GM06990 (cell line): Measurements from ENCODE around the gene SPATA2L.
"Not testable (repeated sequence)": the region's sequence is repeated elsewhere in the genome, so short reads cannot be mapped to it uniquely, and the experiment has no call there.

Experiments
- DNase-seq: peaks from one replicate; pipeline ENCODE4 v3.0.0-alpha.2; 2011; ENCODE audit not compliant: insufficient read length; ENCODE audit errors: extremely low read depth
- H3K27me3 ChIP-seq: replicated peaks from 2 replicates; pipeline ENCODE4 v1.6.0; 2011; ENCODE audit warnings: low read length; ENCODE audit not compliant: control insufficient read depth, insufficient read depth
- H3K36me3 ChIP-seq: 2 replicates; pipeline ENCODE4 v1.5.1; 2011; ENCODE audit warnings: low read length; ENCODE audit not compliant: control insufficient read depth, insufficient read depth
- H3K4me3 ChIP-seq: replicated peaks from 2 replicates; pipeline ENCODE4 v1.5.1; 2011; ENCODE audit warnings: low read depth, mild to moderate bottlenecking, control low read depth, low read length
- TF ChIP-seq, protein P1 (sequence below): IDR thresholded peaks from 2 replicates; pipeline ENCODE4 v1.5.1; 2011; ENCODE audit warnings: low read length, control low read depth, mild to moderate bottlenecking, inconsistent platforms; ENCODE audit not compliant: insufficient read depth, poor library complexity, severe bottlenecking

The SPATA2L gene

DNA sequence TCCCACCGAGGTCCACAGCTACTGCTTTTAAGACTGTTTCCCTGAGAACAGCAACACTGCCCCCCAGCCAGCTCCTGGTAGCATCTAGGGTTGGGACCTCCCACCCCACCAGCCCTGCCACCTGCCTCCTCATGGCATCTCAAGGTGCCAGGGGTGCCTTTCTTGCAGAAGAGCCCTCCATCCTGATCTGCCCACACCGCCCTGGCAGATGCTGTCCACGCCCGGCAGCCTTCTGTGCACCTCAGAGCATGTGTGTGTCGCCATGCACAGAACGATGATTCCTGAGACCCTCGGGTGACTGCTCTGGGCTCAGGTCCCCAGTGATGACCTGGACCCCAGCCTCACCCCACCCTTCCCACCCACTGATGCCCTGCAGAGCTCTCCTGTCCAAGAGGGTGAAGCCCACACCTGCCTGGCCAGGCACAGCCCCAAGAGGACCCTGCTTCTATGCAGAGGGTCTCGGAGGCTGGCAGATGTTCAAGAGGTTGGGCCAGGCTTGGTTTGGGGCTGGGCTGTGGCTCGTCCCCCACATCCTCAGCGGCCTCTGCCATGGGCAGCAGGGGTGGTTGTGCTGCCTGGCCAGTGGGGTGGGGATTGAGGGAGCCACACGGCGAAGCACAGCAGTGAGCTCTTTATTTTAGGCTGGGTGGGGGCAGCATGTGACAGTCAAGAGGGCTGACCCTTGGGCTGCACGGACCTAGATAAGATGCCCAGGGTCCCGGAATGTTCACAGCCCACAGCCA, 5.2 kb upstream of the SPATA2L start:
- no peaks in the 10 kb centered on the region for H3K27me3 ChIP-seq
- no peaks in the 10 kb centered on the region for H3K36me3 ChIP-seq
- DNase-seq, result no peak
- no peak overlapping the region for H3K4me3 ChIP-seq
- TF ChIP-seq, protein P1, sequence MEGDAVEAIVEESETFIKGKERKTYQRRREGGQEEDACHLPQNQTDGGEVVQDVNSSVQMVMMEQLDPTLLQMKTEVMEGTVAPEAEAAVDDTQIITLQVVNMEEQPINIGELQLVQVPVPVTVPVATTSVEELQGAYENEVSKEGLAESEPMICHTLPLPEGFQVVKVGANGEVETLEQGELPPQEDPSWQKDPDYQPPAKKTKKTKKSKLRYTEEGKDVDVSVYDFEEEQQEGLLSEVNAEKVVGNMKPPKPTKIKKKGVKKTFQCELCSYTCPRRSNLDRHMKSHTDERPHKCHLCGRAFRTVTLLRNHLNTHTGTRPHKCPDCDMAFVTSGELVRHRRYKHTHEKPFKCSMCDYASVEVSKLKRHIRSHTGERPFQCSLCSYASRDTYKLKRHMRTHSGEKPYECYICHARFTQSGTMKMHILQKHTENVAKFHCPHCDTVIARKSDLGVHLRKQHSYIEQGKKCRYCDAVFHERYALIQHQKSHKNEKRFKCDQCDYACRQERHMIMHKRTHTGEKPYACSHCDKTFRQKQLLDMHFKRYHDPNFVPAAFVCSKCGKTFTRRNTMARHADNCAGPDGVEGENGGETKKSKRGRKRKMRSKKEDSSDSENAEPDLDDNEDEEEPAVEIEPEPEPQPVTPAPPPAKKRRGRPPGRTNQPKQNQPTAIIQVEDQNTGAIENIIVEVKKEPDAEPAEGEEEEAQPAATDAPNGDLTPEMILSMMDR, result no peak

DNA sequence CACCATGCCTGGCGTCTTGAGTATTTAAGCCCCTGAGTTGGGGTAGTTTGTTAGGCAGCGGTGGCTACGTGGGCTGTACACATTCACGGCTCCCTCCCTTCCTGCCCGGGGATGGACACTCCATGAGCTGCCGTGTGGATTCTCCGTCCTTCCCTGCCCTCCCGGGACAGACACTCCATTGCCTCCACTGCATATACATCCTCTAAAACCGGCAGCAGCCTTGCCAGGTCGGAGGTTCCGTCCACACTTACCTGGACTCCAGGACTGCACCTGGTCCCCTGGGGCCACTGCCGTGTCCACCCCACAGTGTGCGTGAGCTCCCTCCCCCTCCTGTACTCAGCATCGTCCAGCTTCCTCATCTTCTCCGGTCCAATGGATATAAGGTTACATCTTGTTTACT, 3.5 kb upstream of the SPATA2L start:
- H3K27me3 ChIP-seq, result no peaks in the 10 kb centered on the region
- no peaks in the 10 kb centered on the region for H3K36me3 ChIP-seq
- no peak for DNase-seq
- TF ChIP-seq, protein P1, result no peak
- no peak overlapping the region for H3K4me3 ChIP-seq

DNA sequence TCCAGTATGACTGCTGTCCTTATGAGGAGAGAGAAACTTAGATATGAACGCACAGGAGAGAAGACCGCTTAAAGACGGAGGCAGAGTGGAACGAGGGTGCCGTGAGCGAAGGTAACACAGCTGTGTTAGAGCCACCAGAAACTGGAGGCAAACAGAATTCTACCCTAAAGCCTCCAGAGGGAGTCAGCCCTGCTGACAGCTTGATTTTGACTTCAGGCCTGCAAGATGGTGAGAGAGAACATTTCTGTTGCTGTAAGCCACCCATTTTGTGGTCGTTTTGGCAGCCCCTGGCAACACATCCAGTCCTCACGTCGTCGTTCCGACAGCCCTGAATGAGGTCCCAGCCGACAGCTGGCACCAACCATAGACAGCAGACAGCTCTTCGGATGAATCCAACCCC, 2.8 kb upstream of the SPATA2L start:
- Histone ChIP-seq H3K4me3 (no peak overlapping the region), H3K27me3 (no peaks in the 10 kb centered on the region), H3K36me3 (no peaks in the 10 kb centered on the region)
- TF ChIP-seq, protein P1, result no peak
- DNase-seq, result no peak

DNA sequence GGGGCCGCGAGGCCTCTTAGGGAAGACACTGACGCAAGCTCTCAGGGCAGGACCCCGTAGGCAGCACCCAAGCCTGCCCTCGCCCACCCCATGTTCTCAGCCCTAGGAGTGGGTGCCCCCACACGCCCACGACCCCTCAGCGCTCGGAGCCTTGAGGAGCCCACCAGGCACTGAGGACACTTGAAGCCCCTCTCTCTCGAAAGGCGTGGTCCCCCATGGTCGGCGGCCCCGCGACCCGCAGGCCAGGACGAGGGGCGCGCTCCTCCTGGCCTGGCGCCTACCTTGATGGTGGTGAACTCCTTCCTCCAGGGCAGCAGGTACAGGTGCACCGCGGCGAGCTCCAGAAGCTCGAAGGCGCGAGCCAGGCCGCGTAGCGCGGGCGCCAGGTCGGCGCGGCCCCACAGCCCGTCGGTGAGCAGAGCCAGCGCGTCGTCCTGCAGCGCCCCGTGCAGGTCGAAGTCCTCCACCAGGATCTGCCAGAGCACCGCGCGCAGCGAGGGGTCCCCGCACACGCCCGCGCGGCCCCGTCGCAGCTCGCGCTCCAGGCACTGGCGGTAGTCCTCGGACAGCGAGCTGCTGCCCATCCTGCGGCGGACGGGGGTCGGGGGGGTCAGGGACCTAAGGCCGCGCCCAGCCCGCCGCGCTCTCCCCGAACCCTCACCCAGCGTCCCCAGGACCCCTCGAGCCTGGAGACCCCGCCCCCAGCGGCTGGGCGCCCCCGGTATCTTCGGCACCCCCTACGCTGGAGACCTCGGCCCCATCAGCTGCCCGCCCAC, 668 bp downstream of the SPATA2L start:
- TF ChIP-seq, protein P1, result no peak
- Histone ChIP-seq H3K36me3 (peaks cover 1% of the 10 kb centered on the region; the same call in 1 of the 2 replicates), H3K4me3 (peak overlapping the region; percentile 66), H3K27me3 (no peaks in the 10 kb centered on the region)
- peak; percentile 76 for DNase-seq

DNA sequence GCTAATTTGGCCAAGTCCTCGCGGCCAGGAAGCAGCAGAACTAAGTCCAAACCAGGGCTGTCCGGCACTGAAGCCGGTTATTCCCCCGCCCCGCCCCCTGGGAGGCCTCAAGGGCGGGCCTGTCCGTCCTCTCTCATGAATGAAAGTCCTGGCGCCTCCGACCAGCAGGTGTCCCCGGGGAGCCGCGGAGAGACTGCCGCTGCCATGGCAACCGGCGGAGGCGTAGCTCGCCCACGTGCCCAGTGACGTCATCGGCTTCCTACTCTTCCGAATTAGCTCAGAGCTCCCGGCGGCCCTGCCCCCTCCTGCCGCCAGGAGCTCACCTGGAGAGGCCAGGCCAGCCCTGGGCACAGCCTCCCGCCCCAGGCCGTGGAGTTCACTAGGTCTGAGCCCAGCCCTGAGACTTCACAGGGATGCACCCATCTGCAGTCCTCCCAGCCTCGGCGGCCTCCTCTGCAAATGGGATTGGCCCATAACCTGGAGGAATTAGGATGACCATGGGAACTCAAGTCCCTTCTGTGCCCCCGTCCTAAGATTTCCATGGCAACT, 1.3 kb downstream of the SPATA2L start:
- peak overlapping the region; percentile 66 for H3K4me3 ChIP-seq
- no peaks in the 10 kb centered on the region for H3K27me3 ChIP-seq
- TF ChIP-seq, protein P1, result peak; percentile 88
- peaks cover 3% of the 10 kb centered on the region for H3K36me3 ChIP-seq
- peak; percentile 94 for DNase-seq

DNA sequence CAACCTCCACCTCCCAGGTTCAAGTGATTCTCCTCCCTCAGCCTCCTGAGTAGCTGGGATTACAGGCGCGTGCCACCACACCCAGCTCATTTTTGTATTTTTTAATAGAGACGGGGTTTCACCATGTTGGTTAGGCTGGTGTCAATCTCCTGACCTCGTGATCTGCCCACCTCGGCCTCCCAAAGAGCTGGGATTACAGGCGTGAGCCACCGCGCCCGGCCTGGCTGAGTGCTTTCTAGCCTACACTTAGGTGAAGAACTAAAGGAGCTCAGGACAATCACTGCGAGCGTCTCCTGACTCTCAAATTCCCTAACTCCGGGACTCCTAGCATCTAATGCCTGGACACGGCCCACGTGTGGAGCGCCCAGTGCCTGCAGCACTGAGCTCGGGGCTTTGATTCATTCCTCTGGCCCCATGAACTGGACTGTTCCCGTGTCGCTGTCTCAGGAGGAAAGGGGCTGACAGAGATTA, 1.8 kb downstream of the SPATA2L start:
- DNase-seq, H3K36me3 ChIP-seq, H3K4me3 ChIP-seq, H3K27me3 ChIP-seq: not testable (repeated sequence)

DNA sequence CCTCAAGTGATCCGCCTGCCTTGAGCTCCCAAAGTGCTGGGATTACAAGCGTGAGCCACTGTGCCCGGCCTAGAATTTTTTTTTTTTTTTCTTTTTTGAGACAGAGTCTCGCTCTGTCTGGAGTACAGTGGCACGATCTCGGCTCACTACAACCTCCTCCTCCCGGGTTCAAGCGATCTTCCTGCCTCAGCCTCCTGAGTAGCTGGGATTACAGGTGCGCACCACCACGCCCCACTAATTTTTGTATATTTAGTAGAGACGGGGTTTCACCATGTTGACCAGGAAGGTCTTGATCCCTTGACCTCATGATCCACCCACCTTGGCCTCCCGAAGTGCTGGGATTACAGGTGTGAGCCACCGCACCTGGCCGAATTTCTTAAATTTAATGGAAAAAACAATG, 2.8 kb downstream of the SPATA2L start:
- not testable (repeated sequence) for H3K27me3 ChIP-seq, H3K36me3 ChIP-seq, H3K4me3 ChIP-seq, DNase-seq
